NK-92 treated with Interleukin-12 subunit alpha and Interleukin-12 subunit beta, amount 100 ng/mL, for 24 hours (cell line): Measurements from ENCODE around the gene TJAP1.
A peak's percentile ranks its signal among the peaks of the same experiment; 100 is the strongest.
"Not testable (repeated sequence)": the region's sequence is repeated elsewhere in the genome, so short reads cannot be mapped to it uniquely, and the experiment has no call there.

Experiments
- DNase-seq: peaks from one replicate; lab custom pipeline; 2025; lab: John Stamatoyannopoulos, UW

TJAP1 gene

GRCh38 chr6:43505718-43506117 lies 28.3 kb downstream of the TJAP1 start:
- DNase-seq: no peak

GRCh38 chr6:43506171-43506570 lies 28.8 kb downstream of the TJAP1 start:
- no peak for DNase-seq

GRCh38 chr6:43506667-43507471 lies 29.5 kb downstream of the TJAP1 start:
- peak; percentile 62 for DNase-seq

- no peak for DNase-seq
Observed at GRCh38 chr6:43508481-43509141, 31.2 kb downstream of the TJAP1 start.

GRCh38 chr6:43509142-43509983 lies 32.0 kb downstream of the TJAP1 start:
- no peak for DNase-seq

GRCh38 chr6:43509984-43510826 lies 32.8 kb downstream of the TJAP1 start, which contains the start of gene LRRC73:
TSS of gene LRRC73 (minus strand) at chr6:43510346. CDS start at chr6:43509785, 561 bp downstream.
- DNase-seq: no peak

- no peak for DNase-seq
Observed at GRCh38 chr6:43510827-43511163, 33.4 kb downstream of the TJAP1 start.

GRCh38 chr6:43511824-43512415 lies 34.5 kb downstream of the TJAP1 start:
- DNase-seq: no peak

GRCh38 chr6:43515808-43516207 lies 38.4 kb downstream of the TJAP1 start:
- DNase-seq: no peak

GRCh38 chr6:43516367-43516696 lies 39.0 kb downstream of the TJAP1 start:
- DNase-seq: no peak

GRCh38 chr6:43516697-43517504 lies 39.5 kb downstream of the TJAP1 start, which contains the start of the genes POLR1C and YIPF3:
TSS of gene POLR1C (plus strand) at chr6:43517089. CDS start at chr6:43517110, 21 bp downstream.
TSS of gene YIPF3 (minus strand) at chr6:43516926. CDS start at chr6:43516807, 119 bp downstream.
- peak; percentile 96 for DNase-seq

GRCh38 chr6:43517505-43518357 lies 40.4 kb downstream of the TJAP1 start:
- DNase-seq: no peak

GRCh38 chr6:43520097-43520496 lies 42.7 kb downstream of the TJAP1 start:
- DNase-seq: no peak

GRCh38 chr6:43521836-43522235 lies 44.5 kb downstream of the TJAP1 start:
- DNase-seq: no peak

GRCh38 chr6:43522547-43523261 lies 45.3 kb downstream of the TJAP1 start:
- no peak for DNase-seq

- no peak for DNase-seq
Observed at GRCh38 chr6:43523284-43523683, 45.9 kb downstream of the TJAP1 start.

GRCh38 chr6:43524483-43524961 lies 47.2 kb downstream of the TJAP1 start:
- DNase-seq: no peak

- DNase-seq: no peak
Observed at GRCh38 chr6:43532201-43532600, 54.8 kb downstream of the TJAP1 start.

- DNase-seq: not testable (repeated sequence)
Observed at GRCh38 chr6:43538986-43539385, 61.6 kb downstream of the TJAP1 start.
